Measurements from ENCODE around the gene TMC1. TPM values are rescaled to one million over a fixed set of nuclear protein-coding genes. Genes with fewer than 3 reads are reported as not detected.

Gene TMC1
- total RNA-seq, 4 donors from 2014 or later = 1.2 to 15.7 TPM; not detected in 2

GRCh38 chr9:72855321-72855720 is 333.9 kb downstream of the TMC1 start:
- in situ Hi-C loops (cut with MboI; ENCODE audit: low sequenced_read_pairs in 4 of 4) = loop anchor here (5.0 to 25.0 kb wide), 7 partner anchors 162 to 332 kb away; no protein-coding TSS in a partner anchor
- DNase-seq (no peak), ATAC-seq (no peak)
- no peaks in the 10 kb centered on the region for H3K9me3 ChIP-seq
- H3K4me3 ChIP-seq = no peak overlapping the region
- no peaks in the 10 kb centered on the region for H3K36me3 ChIP-seq
- no peaks in the 10 kb centered on the region for H3K27me3 ChIP-seq
- H3K4me1 ChIP-seq = peaks cover 15 to 18% of the 10 kb centered on the region in 2 donors
- H3K27ac ChIP-seq = no peak overlapping the region
- intact Hi-C loops (cut with DNase I; ENCODE audit: low total_unique reads) = loop anchor here (5.0 kb wide), 3 partner anchors 167 to 327 kb away; no protein-coding TSS in a partner anchor
- TF ChIP-seq CTCF (IDR thresholded peaks at IDR 0.05 in 4 of 5, conservative IDR thresholded peaks at IDR 0.05 in 1 of 5) (no peak), POLR2A (IDR thresholded peaks at IDR 0.05) (no peak)

GRCh38 chr9:72855890-72856523 is 334.6 kb downstream of the TMC1 start:
- no peak overlapping the region for H3K27ac ChIP-seq
- no peak for TF ChIP-seq CTCF (IDR thresholded peaks at IDR 0.05 in 4 of 5, conservative IDR thresholded peaks at IDR 0.05 in 1 of 5)
- TF ChIP-seq POLR2A (IDR thresholded peaks at IDR 0.05) = no peak
- no peak overlapping the region for H3K4me3 ChIP-seq
- intact Hi-C loops (cut with DNase I; ENCODE audit: low total_unique reads) (loop anchor here (5.0 kb wide), 3 partner anchors 166 to 326 kb away; no protein-coding TSS in a partner anchor), in situ Hi-C loops (cut with MboI; ENCODE audit: low sequenced_read_pairs in 4 of 4) (loop anchor here (5.0 to 25.0 kb wide), 7 partner anchors 161 to 331 kb away; no protein-coding TSS in a partner anchor)
- no peaks in the 10 kb centered on the region for H3K9me3 ChIP-seq
- H3K4me1 ChIP-seq = peaks cover 15 to 18% of the 10 kb centered on the region in 2 donors
- DNase-seq (no peak), ATAC-seq (no peak)
- no peaks in the 10 kb centered on the region for H3K36me3 ChIP-seq
- no peaks in the 10 kb centered on the region for H3K27me3 ChIP-seq

- TF ChIP-seq POLR2A (IDR thresholded peaks at IDR 0.05) = no peak
- TF ChIP-seq CTCF (IDR thresholded peaks at IDR 0.05 in 4 of 5, conservative IDR thresholded peaks at IDR 0.05 in 1 of 5) = peak; percentile 19 to 66 (median 47)
- Histone ChIP-seq H3K27me3 (no peaks in the 10 kb centered on the region), H3K9me3 (no peaks in the 10 kb centered on the region), H3K27ac (peak overlapping the region in 2 of 4 donors; percentile 16 to 17), H3K36me3 (no peaks in the 10 kb centered on the region), H3K4me1 (peaks cover 15 to 18% of the 10 kb centered on the region in 2 donors), H3K4me3 (no peak overlapping the region)
- ATAC-seq (peak; percentile 64 to 77), DNase-seq (no peak)
- intact Hi-C loops (cut with DNase I; ENCODE audit: low total_unique reads) (loop anchor here (5.0 kb wide), 3 partner anchors 165 to 325 kb away; no protein-coding TSS in a partner anchor), in situ Hi-C loops (cut with MboI; ENCODE audit: low sequenced_read_pairs in 4 of 4) (loop anchor here (5.0 to 25.0 kb wide), 7 partner anchors 160 to 330 kb away; no protein-coding TSS in a partner anchor)
These were observed 335.7 kb downstream of the TMC1 start for GRCh38 chr9:72856972-72857623.

- in situ Hi-C loops (cut with MboI; ENCODE audit: low sequenced_read_pairs in 4 of 4) (loop anchor here (5.0 to 25.0 kb wide), 7 partner anchors 160 to 330 kb away; no protein-coding TSS in a partner anchor), intact Hi-C loops (cut with DNase I; ENCODE audit: low total_unique reads) (loop anchor here (5.0 kb wide), 3 partner anchors 165 to 325 kb away; no protein-coding TSS in a partner anchor)
- no peak for TF ChIP-seq POLR2A (IDR thresholded peaks at IDR 0.05)
- TF ChIP-seq CTCF (IDR thresholded peaks at IDR 0.05 in 4 of 5, conservative IDR thresholded peaks at IDR 0.05 in 1 of 5) = no peak
- ATAC-seq (no peak), DNase-seq (no peak)
- Histone ChIP-seq H3K4me3 (no peak overlapping the region), H3K36me3 (no peaks in the 10 kb centered on the region), H3K4me1 (peaks cover 15 to 18% of the 10 kb centered on the region in 2 donors), H3K27ac (peak overlapping the region in 2 of 4 donors; percentile 16 to 17), H3K9me3 (no peaks in the 10 kb centered on the region), H3K27me3 (no peaks in the 10 kb centered on the region)
These were observed 336.2 kb downstream of the TMC1 start for GRCh38 chr9:72857624-72857996.
